IMR-90 (cell line): ENCODE measurements around the gene YRDC. TPM values are rescaled to one million over a fixed set of nuclear protein-coding genes. Genes with fewer than 3 reads are reported as not detected.

Experiments
- ATAC-seq: fragments of 200-7000 bp; cut with Tn5 transposase; 2 replicates; pipeline ENCODE4 v1.9.1; 2020; ENCODE audit warnings: low read depth, mild to moderate bottlenecking, moderate library complexity
- BruUV-seq: library from RNA; stranded (reverse); fragments of 400-500 nt; replicated peaks from 2 replicates; lab custom pipeline; 2021; lab: Mats Ljungman, UMichigan
- CTCF ChIA-PET: fragments of 300-600 bp; formaldehyde crosslinking; extraction: SDS; loops from one replicate; lab custom pipeline; 2021; ENCODE audit warnings: antibody characterized with exemption; lab: Yijun Ruan, JAX
- POLR2A ChIA-PET: fragments of 300-600 bp; sonication (Branson Sonifier 250); formaldehyde crosslinking; loops from one replicate; lab custom pipeline; 2022; ENCODE audit warnings: antibody characterized with exemption; ENCODE audit not compliant: unreplicated experiment; lab: Charles Lee
- DNase-seq: peaks from one replicate; pipeline ENCODE4 v3.0.0; 2013
- H2AFZ ChIP-seq: replicated peaks from 2 replicates; pipeline ENCODE3; 2013; ENCODE audit warnings: low read length, mild to moderate bottlenecking; ENCODE audit not compliant: poor library complexity
- H2AK5ac ChIP-seq: 2 replicates; pipeline ENCODE4 v1.6.1; 2013; ENCODE audit warnings: low read depth, low read length, inconsistent platforms
- H2AK9ac ChIP-seq: replicated peaks from 2 replicates; pipeline ENCODE3; 2013; ENCODE audit warnings: mild to moderate bottlenecking, low read depth, low read length, moderate library complexity; ENCODE audit not compliant: poor library complexity
- H2BK120ac ChIP-seq: 2 replicates; pipeline ENCODE4 v1.6.1; 2013; ENCODE audit warnings: low read depth, low read length, inconsistent platforms
- H2BK15ac ChIP-seq: 3 replicates; pipeline ENCODE4 v1.6.1; 2013; ENCODE audit warnings: low read depth, low read length, inconsistent platforms
- H2BK20ac ChIP-seq: 2 replicates; pipeline ENCODE4 v1.6.1; 2013; ENCODE audit warnings: low read depth, mild to moderate bottlenecking, inconsistent platforms, low read length, moderate library complexity
- H2BK5ac ChIP-seq: 2 replicates; pipeline ENCODE4 v1.6.1; 2013; ENCODE audit warnings: mild to moderate bottlenecking, low read depth, low read length, inconsistent platforms; ENCODE audit not compliant: poor library complexity, severe bottlenecking
- H3K14ac ChIP-seq: replicated peaks from 2 replicates; pipeline ENCODE4 v1.6.1; 2013; ENCODE audit warnings: low read depth, low read length, inconsistent platforms
- H3K18ac ChIP-seq: 2 replicates; pipeline ENCODE4 v1.6.1; 2013; ENCODE audit warnings: low read depth, low read length, control low read depth
- H3K23ac ChIP-seq: 2 replicates; pipeline ENCODE4 v1.6.1; 2013; ENCODE audit warnings: low read depth, low read length, inconsistent platforms
- H3K27ac ChIP-seq: 2 replicates; pipeline ENCODE4 v1.5.1; 2013; ENCODE audit warnings: mild to moderate bottlenecking, control low read depth, low read length; ENCODE audit not compliant: insufficient read depth
- H3K27me3 ChIP-seq: 2 replicates; pipeline ENCODE4 v1.6.1; 2013; ENCODE audit warnings: low read length; ENCODE audit not compliant: control insufficient read depth, insufficient read depth
- H3K36me3 ChIP-seq: 2 replicates; pipeline ENCODE4 v1.6.1; 2013; ENCODE audit warnings: low read length, mixed read lengths; ENCODE audit not compliant: control insufficient read depth, insufficient read depth
- H3K4ac ChIP-seq: 2 replicates; pipeline ENCODE4 v1.6.1; 2013; ENCODE audit warnings: low read depth, low read length, inconsistent platforms
- H3K4me1 ChIP-seq: 2 replicates; pipeline ENCODE4 v1.6.1; 2013; ENCODE audit warnings: low read length, mixed read lengths; ENCODE audit not compliant: control insufficient read depth, insufficient read depth
- H3K4me2 ChIP-seq: 2 replicates; pipeline ENCODE4 v1.6.1; 2013; ENCODE audit warnings: low read depth, mild to moderate bottlenecking, control low read depth, low read length, moderate library complexity
- H3K4me3 ChIP-seq: 2 replicates; pipeline ENCODE4 v1.5.1; 2013; ENCODE audit warnings: low read depth, mild to moderate bottlenecking, control low read depth, low read length, moderate library complexity; ENCODE audit not compliant: insufficient read depth
- H3K56ac ChIP-seq: 2 replicates; pipeline ENCODE4 v1.6.1; 2013; ENCODE audit warnings: low read length, inconsistent platforms; ENCODE audit not compliant: insufficient read depth; ENCODE audit errors: extremely low read depth
- H3K79me1 ChIP-seq, 2 experiments: 2 replicates each; pipeline ENCODE4 v1.6.1; 2013; ENCODE audit warnings: low read length in 2 of 2, inconsistent platforms in 1 of 2, low read depth in 1 of 2
- H3K9ac ChIP-seq: 2 replicates; pipeline ENCODE4 v1.6.1; 2013; ENCODE audit warnings: low read depth, low read length, control low read depth
- H3K9me1 ChIP-seq: 2 replicates; pipeline ENCODE4 v1.6.1; 2013; ENCODE audit warnings: low read length, inconsistent platforms; ENCODE audit not compliant: insufficient read depth
- H3K9me3 ChIP-seq: 2 replicates; pipeline ENCODE4 v1.6.1; 2013; ENCODE audit warnings: low read length; ENCODE audit not compliant: control insufficient read depth, insufficient read depth
- H4K20me1 ChIP-seq: 2 replicates; pipeline ENCODE4 v1.6.1; 2013; ENCODE audit warnings: low read length, inconsistent platforms; ENCODE audit not compliant: insufficient read depth
- H4K5ac ChIP-seq: 2 replicates; pipeline ENCODE4 v1.6.1; 2013; ENCODE audit warnings: mild to moderate bottlenecking, low read depth, low read length, control low read depth
- H4K8ac ChIP-seq, 2 experiments: 2 replicates each; pipeline ENCODE4 v1.6.1; 2013; ENCODE audit warnings: low read depth in 2 of 2, low read length in 2 of 2, control low read depth in 1 of 2, inconsistent platforms in 1 of 2
- H4K91ac ChIP-seq: 2 replicates; pipeline ENCODE4 v1.6.1; 2013; ENCODE audit warnings: low read depth, low read length, inconsistent platforms; ENCODE audit not compliant: insufficient read depth
- MAZ ChIP-seq: IDR thresholded peaks from 2 replicates; pipeline ENCODE4 v1.6.1; 2012; ENCODE audit warnings: low read depth, mild to moderate bottlenecking, low read length, improper control_type of control experiment, moderate library complexity, borderline replicate concordance
- MXI1 ChIP-seq: IDR thresholded peaks from 2 replicates; pipeline ENCODE4 v1.6.1; 2012; ENCODE audit warnings: low read depth, mild to moderate bottlenecking, low read length, moderate library complexity, borderline replicate concordance
- SMC3 ChIP-seq: fragments of 150-350 bp; IDR thresholded peaks from 2 replicates; pipeline ENCODE4 v1.6.1; 2016; ENCODE audit warnings: low read depth, mild to moderate bottlenecking, antibody characterized with exemption, low read length, moderate library complexity
- WGBS, 2 experiments: methylation state at CpG; one replicate each; pipeline versions ENCODE4 v1.1.5 to v1.1.7; 2013; ENCODE audit warnings: missing lambda C conversion rate in 2 of 2; ENCODE audit not compliant: insufficient read length in 1 of 2; ENCODE audit errors: extremely low coverage in 2 of 2; 5-methylcytosine and 5-hydroxymethylcytosine counted together
- dilution Hi-C: fragments of 300-500 bp; cut with HindIII; formaldehyde crosslinking; loops from one replicate; pipeline ENCODE4 v1.14.3; 2018; ENCODE audit warnings: low sequenced_read_pairs; ENCODE audit not compliant: unreplicated experiment
- in situ Hi-C: fragments of 300-500 bp; cut with MboI; formaldehyde crosslinking; loops from 3 replicates; pipeline ENCODE4 v1.14.3; 2019; ENCODE audit warnings: low sequenced_read_pairs, inconsistent platforms, mixed read lengths
- intact Hi-C: fragments of 100-400 bp; cut with micrococcal nuclease; formaldehyde crosslinking; loops from 2 replicates; pipeline ENCODE4 v1.10.0; 2022
- polyA plus RNA-seq, 3 experiments: library from polyadenylated mRNA; depleted of rRNA; stranded (reverse); fragments of >200 nt; gene quantifications; 2 replicates each; pipeline ENCODE4 v1.2.3, GENCODE V29; 2012; ENCODE audit warnings: low replicate concordance in 1 of 3
- total RNA-seq: library from RNA; depleted of rRNA; stranded (reverse); fragments of >200 nt; gene quantifications from 2 replicates; pipeline ENCODE4 v1.2.3, GENCODE V29; 2012
- TF ChIP-seq, protein P1 (sequence below): conservative IDR thresholded peaks from 2 replicates; pipeline ENCODE4 v1.5.1; 2012; ENCODE audit warnings: mild to moderate bottlenecking, low read depth, low read length, improper control_type of control experiment
- TF ChIP-seq, protein P2 (sequence below): fragments of 150-350 bp; IDR thresholded peaks from 2 replicates; pipeline ENCODE4 v1.6.1; 2017; ENCODE audit warnings: mild to moderate bottlenecking, antibody characterized with exemption, low read length, low read depth

Gene YRDC
- total and polyA plus RNA-seq, 2 of the 4 experiments (the other 2 are of a cell fraction) = 21.0 to 21.7 TPM

DNA sequence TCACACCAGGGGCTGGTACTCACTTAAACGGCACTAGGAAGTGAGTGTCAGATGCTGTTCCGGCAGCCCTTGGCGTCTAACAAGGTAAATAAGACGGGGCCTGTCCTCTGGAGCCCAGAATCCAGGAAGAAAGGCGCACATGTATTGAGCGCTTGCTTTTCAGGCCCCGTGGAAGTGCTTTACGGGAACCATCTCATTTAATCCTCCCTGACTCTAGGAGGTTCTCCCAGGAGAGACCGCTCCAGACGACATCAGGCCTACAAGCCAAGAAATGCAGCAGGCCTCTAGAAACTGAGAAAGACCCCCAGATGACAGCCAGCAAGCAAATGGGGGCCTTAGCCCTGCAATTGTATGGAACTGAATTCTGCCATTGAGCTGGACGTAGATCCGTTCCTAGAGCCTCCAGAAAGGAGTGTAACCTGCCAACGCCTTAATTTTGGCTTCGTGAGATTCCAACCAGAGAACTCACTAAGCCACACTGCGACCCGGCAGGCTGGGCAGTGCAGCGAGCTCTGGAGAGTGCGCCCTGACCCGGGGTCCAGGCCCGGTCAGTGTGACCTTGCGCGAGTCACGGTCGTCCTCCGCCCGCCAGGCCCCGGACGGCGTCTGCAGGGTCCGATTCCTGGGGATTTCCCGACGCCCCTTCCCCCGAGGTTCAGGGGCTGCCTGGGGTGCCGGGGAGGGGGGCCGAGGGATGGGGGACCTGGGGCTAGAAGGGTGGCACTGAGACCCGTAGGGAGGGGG is 14.9 kb downstream of the YRDC start:
- Histone ChIP-seq H2AK9ac (no peak overlapping the region), H2AFZ (no peak overlapping the region), H3K56ac (no peak overlapping the region), H3K4me2 (no peak overlapping the region), H4K91ac (no peak overlapping the region), H3K4ac (no peak overlapping the region), H3K4me1 (peaks cover 2% of the 10 kb centered on the region), H4K5ac (no peak overlapping the region), H3K9ac (no peak overlapping the region), H3K79me1 (no peaks in the 10 kb centered on the region), H4K20me1 (peaks cover 3% of the 10 kb centered on the region; the same call in 1 of the 2 replicates), H3K9me1 (no peaks in the 10 kb centered on the region), H3K14ac (no peak overlapping the region), H2AK5ac (no peak overlapping the region), H3K23ac (no peak overlapping the region), H2BK20ac (no peak overlapping the region), H3K9me3 (no peaks in the 10 kb centered on the region), H3K27me3 (peaks cover 19% of the 10 kb centered on the region), H3K4me3 (no peak overlapping the region), H2BK120ac (no peak overlapping the region), H3K36me3 (no peaks in the 10 kb centered on the region), H2BK15ac (no peak overlapping the region), H4K8ac (no peak overlapping the region), H3K18ac (no peak overlapping the region), H3K27ac (no peak overlapping the region), H2BK5ac (no peak overlapping the region)
- dilution Hi-C loops = no loop called here
- POLR2A ChIA-PET = no interaction called here
- WGBS, 2 experiments = 30% methylated on average over 18 of the region's 36 CpGs; no CpG with 5 or more reads in 1 of the 2 experiments
- TF ChIP-seq, protein P1, sequence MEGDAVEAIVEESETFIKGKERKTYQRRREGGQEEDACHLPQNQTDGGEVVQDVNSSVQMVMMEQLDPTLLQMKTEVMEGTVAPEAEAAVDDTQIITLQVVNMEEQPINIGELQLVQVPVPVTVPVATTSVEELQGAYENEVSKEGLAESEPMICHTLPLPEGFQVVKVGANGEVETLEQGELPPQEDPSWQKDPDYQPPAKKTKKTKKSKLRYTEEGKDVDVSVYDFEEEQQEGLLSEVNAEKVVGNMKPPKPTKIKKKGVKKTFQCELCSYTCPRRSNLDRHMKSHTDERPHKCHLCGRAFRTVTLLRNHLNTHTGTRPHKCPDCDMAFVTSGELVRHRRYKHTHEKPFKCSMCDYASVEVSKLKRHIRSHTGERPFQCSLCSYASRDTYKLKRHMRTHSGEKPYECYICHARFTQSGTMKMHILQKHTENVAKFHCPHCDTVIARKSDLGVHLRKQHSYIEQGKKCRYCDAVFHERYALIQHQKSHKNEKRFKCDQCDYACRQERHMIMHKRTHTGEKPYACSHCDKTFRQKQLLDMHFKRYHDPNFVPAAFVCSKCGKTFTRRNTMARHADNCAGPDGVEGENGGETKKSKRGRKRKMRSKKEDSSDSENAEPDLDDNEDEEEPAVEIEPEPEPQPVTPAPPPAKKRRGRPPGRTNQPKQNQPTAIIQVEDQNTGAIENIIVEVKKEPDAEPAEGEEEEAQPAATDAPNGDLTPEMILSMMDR = no peak
- TF ChIP-seq, protein P2, sequence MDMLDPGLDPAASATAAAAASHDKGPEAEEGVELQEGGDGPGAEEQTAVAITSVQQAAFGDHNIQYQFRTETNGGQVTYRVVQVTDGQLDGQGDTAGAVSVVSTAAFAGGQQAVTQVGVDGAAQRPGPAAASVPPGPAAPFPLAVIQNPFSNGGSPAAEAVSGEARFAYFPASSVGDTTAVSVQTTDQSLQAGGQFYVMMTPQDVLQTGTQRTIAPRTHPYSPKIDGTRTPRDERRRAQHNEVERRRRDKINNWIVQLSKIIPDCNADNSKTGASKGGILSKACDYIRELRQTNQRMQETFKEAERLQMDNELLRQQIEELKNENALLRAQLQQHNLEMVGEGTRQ = no peak
- TF ChIP-seq SMC3 (no peak), MAZ (no peak), MXI1 (no peak)
- in situ Hi-C loops = no loop called here
- CTCF ChIA-PET = no interaction called here
- BruUV-seq = no TSS peak
- DNase-seq (no peak), ATAC-seq (no peak)
- intact Hi-C loops = no loop called here
